CD4-positive, alpha-beta T cell (primary cell): ENCODE data around the gene RREB1. TPM values are rescaled to one million over a fixed set of nuclear protein-coding genes. Genes with fewer than 3 reads are reported as not detected.

ENCODE experiments used
- ATAC-seq: fragments of 200-7000 bp; cut with Tn5 transposase; one replicate; pipeline ENCODE4 v1.10.0; 2022; ENCODE audit warnings: mild to moderate bottlenecking; ENCODE audit not compliant: poor library complexity
- CTCF ChIA-PET: fragments of 350-600 bp; sonication (Branson Sonifier 250); formaldehyde crosslinking; loops from one replicate; lab custom pipeline; 2021; ENCODE audit warnings: antibody characterized with exemption, inconsistent platforms; lab: Charles Lee
- POLR2A ChIA-PET: fragments of 350-600 bp; sonication (Branson Sonifier 250); formaldehyde crosslinking; loops from one replicate; lab custom pipeline; 2021; ENCODE audit warnings: antibody characterized with exemption, inconsistent platforms; lab: Charles Lee
- DNase-seq, 14 experiments: peaks; one replicate each; pipeline ENCODE4 v3.0.0-alpha.2; 2013 to 2020; ENCODE audit warnings: mixed read lengths in 2 of 14
- H3K27ac ChIP-seq, 2 donors: one replicate each; pipeline versions ENCODE4 v1.5.1 to v1.7.0; 2013; ENCODE audit warnings: low read length in 2 of 2, low read depth in 1 of 2, mild to moderate bottlenecking in 1 of 2
- H3K27me3 ChIP-seq, 2 experiments: 1 replicate in 1 of 2; 2 replicates in 1 of 2; pipeline versions ENCODE4 v1.6.1 to v1.7.0; 2013; ENCODE audit warnings: low read length in 2 of 2, control low read depth in 1 of 2, mild to moderate bottlenecking in 1 of 2, moderate library complexity in 1 of 2; ENCODE audit not compliant: insufficient read depth in 2 of 2, control insufficient read depth in 1 of 2
- H3K36me3 ChIP-seq: one replicate; pipeline ENCODE4 v1.6.1; 2013; ENCODE audit warnings: low read length, control low read depth; ENCODE audit not compliant: insufficient read depth
- H3K4me1 ChIP-seq: one replicate; pipeline ENCODE4 v1.6.1; 2013; ENCODE audit warnings: low read length, control low read depth; ENCODE audit not compliant: insufficient read depth
- H3K4me3 ChIP-seq: one replicate; pipeline ENCODE4 v1.5.1; 2013; ENCODE audit warnings: mild to moderate bottlenecking, low read length, moderate library complexity
- H3K9me3 ChIP-seq, 2 experiments: 1 replicate in 1 of 2; 2 replicates in 1 of 2; pipeline versions ENCODE4 v1.6.1 to v1.7.0; 2013; ENCODE audit warnings: low read length in 2 of 2, mild to moderate bottlenecking in 2 of 2, control low read depth in 1 of 2, moderate library complexity in 1 of 2; ENCODE audit not compliant: control insufficient read depth in 1 of 2, insufficient read depth in 1 of 2
- H3K27ac Mint-ChIP-seq: one replicate; pipeline ENCODE4 v1.8.0; 2020; ENCODE audit warnings: mixed read lengths
- H3K27me3 Mint-ChIP-seq: one replicate; pipeline ENCODE4 v1.8.0; 2021; ENCODE audit warnings: mixed read lengths
- H3K36me3 Mint-ChIP-seq: one replicate; pipeline ENCODE4 v1.8.0; 2021; ENCODE audit warnings: low read depth, mixed read lengths
- H3K4me1 Mint-ChIP-seq: one replicate; pipeline ENCODE4 v1.8.0; 2021; ENCODE audit warnings: low read depth, mixed read lengths
- H3K4me3 Mint-ChIP-seq: one replicate; pipeline ENCODE4 v1.8.0; 2020; ENCODE audit warnings: mild to moderate bottlenecking, mixed read lengths
- H3K9me3 Mint-ChIP-seq: one replicate; pipeline ENCODE4 v1.8.0; 2020; ENCODE audit warnings: mixed read lengths
- CTCF ChIP-seq: fragments of 200-600 bp; IDR thresholded peaks from one replicate; pipeline ENCODE4 v1.8.0; 2022; ENCODE audit warnings: antibody characterized with exemption, mild to moderate bottlenecking
- intact Hi-C, 2 experiments: fragments of 100-400 bp; cut with DNase I in 1 of 2; cut with micrococcal nuclease in 1 of 2; formaldehyde crosslinking; loops; one replicate each; pipeline versions ENCODE4 v1.15.1 to v1.9.0; 2023 to 2025; cut with DNase I, micrococcal nuclease
- total RNA-seq, 174 experiments: library from RNA in 2 of 174; stranded (reverse) in 2 of 174; gene quantifications; one replicate each; pipeline ENCODE4 v1.2.3 and lab custom pipeline; 2021 to 2026

The RREB1 gene
- total RNA-seq, 2 experiments from 2014 or later = 56.5 to 60.0 TPM

GRCh38 chr6:7159790-7160525 lies 52.2 kb downstream of the RREB1 start:
- no peak overlapping the region for H3K4me3 Mint-ChIP-seq

GRCh38 chr6:7161253-7161623 lies 53.5 kb downstream of the RREB1 start:
- ChIA-PET CTCF (interaction anchor here (1.3 to 1.5 kb wide), 2 partner anchors 9 to 14 kb away, joined by 3 read pairs; no protein-coding TSS in a partner anchor), POLR2A (no interaction called here)
- Histone ChIP-seq H3K36me3 (peaks cover 9% of the 10 kb centered on the region), H3K9me3 (no peaks in the 10 kb centered on the region), H3K27ac (no peak overlapping the region), H3K4me1 (peaks cover 42% of the 10 kb centered on the region), H3K27me3 (no peaks in the 10 kb centered on the region), H3K4me3 (no peak overlapping the region)
- Mint-ChIP-seq H3K27ac (no peak overlapping the region), H3K27me3 (no peaks in the 10 kb centered on the region), H3K4me1 (peaks cover 74% of the 10 kb centered on the region), H3K4me3 (no peak overlapping the region), H3K36me3 (peaks cover 14% of the 10 kb centered on the region), H3K9me3 (no peaks in the 10 kb centered on the region)
- no peak for TF ChIP-seq CTCF
- intact Hi-C loops = no loop called here
- ATAC-seq (no peak), DNase-seq (no peak)

More at GRCh38 chr6:7159790-7160525, 52.2 kb downstream of the RREB1 start:
- Mint-ChIP-seq H3K27me3 (no peaks in the 10 kb centered on the region), H3K9me3 (no peaks in the 10 kb centered on the region), H3K4me1 (peaks cover 77% of the 10 kb centered on the region), H3K36me3 (peaks cover 7% of the 10 kb centered on the region), H3K27ac (no peak overlapping the region)
- Histone ChIP-seq H3K4me1 (peaks cover 47% of the 10 kb centered on the region), H3K9me3 (no peaks in the 10 kb centered on the region), H3K27ac (no peak overlapping the region), H3K27me3 (no peaks in the 10 kb centered on the region), H3K36me3 (peaks cover 8% of the 10 kb centered on the region), H3K4me3 (no peak overlapping the region)
- ChIA-PET CTCF (no interaction called here), POLR2A (interaction anchor here (0.6 kb wide), 1 partner anchor 454 kb away, joined by 3 read pairs; no protein-coding TSS in a partner anchor)
- DNase-seq (no peak), ATAC-seq (no peak)
- intact Hi-C loops = loop anchor here in 1 of 2 experiments (5.0 kb wide), 1 partner anchor 37 kb away; no protein-coding TSS in a partner anchor
- TF ChIP-seq CTCF = no peak

DNA sequence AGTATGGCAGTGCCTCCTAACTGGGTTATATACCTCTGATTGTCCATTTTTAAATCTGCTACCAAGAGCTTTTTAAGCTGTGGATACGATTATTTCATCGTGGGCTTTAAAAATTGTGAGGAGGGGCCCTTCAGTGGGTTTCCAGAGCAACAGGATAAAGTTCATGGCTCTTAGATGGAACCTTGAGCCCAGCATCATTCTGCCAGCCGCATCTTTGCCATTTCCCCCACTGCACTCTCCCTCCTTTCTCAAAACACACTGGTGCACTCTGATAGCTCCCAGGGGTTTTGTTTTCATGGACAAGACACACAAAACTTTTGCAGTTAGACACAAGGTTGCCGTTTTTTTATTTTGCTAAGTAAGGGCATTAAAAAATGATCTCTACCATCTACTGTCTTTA lies 54.1 kb downstream of the RREB1 start:
- Mint-ChIP-seq H3K27me3 (no peaks in the 10 kb centered on the region), H3K4me1 (peaks cover 75% of the 10 kb centered on the region), H3K27ac (no peak overlapping the region), H3K36me3 (peaks cover 14% of the 10 kb centered on the region), H3K4me3 (no peak overlapping the region), H3K9me3 (no peaks in the 10 kb centered on the region)
- TF ChIP-seq CTCF = no peak
- DNase-seq (no peak), ATAC-seq (no peak)
- no peaks in the 10 kb centered on the region for H3K27me3 ChIP-seq
- peaks cover 37% of the 10 kb centered on the region for H3K4me1 ChIP-seq
- H3K4me3 ChIP-seq = no peak overlapping the region
- POLR2A ChIA-PET = interaction anchor here (1.0 kb wide), 1 partner anchor 8 kb away, joined by 3 read pairs; no protein-coding TSS in a partner anchor
- intact Hi-C loops = no loop called here
- H3K36me3 ChIP-seq = peaks cover 9% of the 10 kb centered on the region
- no peaks in the 10 kb centered on the region for H3K9me3 ChIP-seq
- CTCF ChIA-PET = interaction anchor here (1.3 to 1.5 kb wide), 2 partner anchors 10 to 15 kb away, joined by 3 read pairs; no protein-coding TSS in a partner anchor
- no peak overlapping the region for H3K27ac ChIP-seq
